HuH-7.5 (cell line): ENCODE data around the gene ALG10.
"Not testable (repeated sequence)": the region's sequence is repeated elsewhere in the genome, so short reads cannot be mapped to it uniquely, and the experiment has no call there.

ENCODE experiments used
- DNase-seq: peaks from one replicate; pipeline ENCODE4 v3.0.0; 2011; ENCODE audit warnings: low spot score

The ALG10 gene

GRCh38 chr12:34022079-34022830 is at the start of gene ALG10:
ALG10 (plus strand) TSS chr12:34022496; CDS start chr12:34022600, 104 bp downstream.
- DNase-seq: peak; percentile 36

GRCh38 chr12:33972884-33973283 is 49.4 kb upstream of the ALG10 start:
- DNase-seq: not testable (repeated sequence)

GRCh38 chr12:33977887-33978286 is 44.4 kb upstream of the ALG10 start:
- no peak for DNase-seq

- DNase-seq: no peak
These were observed 34.0 kb upstream of the ALG10 start for GRCh38 chr12:33988197-33988805.

- DNase-seq: no peak
These were observed 33.4 kb upstream of the ALG10 start for GRCh38 chr12:33988913-33989312.

- no peak for DNase-seq
These were observed 27.2 kb upstream of the ALG10 start for GRCh38 chr12:33994857-33995808.

- DNase-seq: not testable (repeated sequence)
These were observed 13.5 kb upstream of the ALG10 start for GRCh38 chr12:34008835-34009234.

- no peak for DNase-seq
These were observed 5.9 kb upstream of the ALG10 start for GRCh38 chr12:34016361-34016760.

GRCh38 chr12:34021071-34021470 is 1.2 kb upstream of the ALG10 start:
- DNase-seq: no peak

- not testable (repeated sequence) for DNase-seq
These were observed 5.4 kb downstream of the ALG10 start for GRCh38 chr12:34027661-34028060.

GRCh38 chr12:34030591-34030990 is 8.3 kb downstream of the ALG10 start:
- no peak for DNase-seq

GRCh38 chr12:34033628-34034296 is 11.5 kb downstream of the ALG10 start:
- DNase-seq: no peak

- DNase-seq: not testable (repeated sequence)
These were observed 16.1 kb downstream of the ALG10 start for GRCh38 chr12:34038357-34038756.

- DNase-seq: no peak
These were observed 24.3 kb downstream of the ALG10 start for GRCh38 chr12:34046570-34046969.

- not testable (repeated sequence) for DNase-seq
These were observed 25.6 kb downstream of the ALG10 start for GRCh38 chr12:34047855-34048254.

- DNase-seq: no peak
These were observed 26.4 kb downstream of the ALG10 start for GRCh38 chr12:34048714-34049113.

GRCh38 chr12:34051486-34051885 is 29.2 kb downstream of the ALG10 start:
- DNase-seq: no peak

GRCh38 chr12:34054938-34055337 is 32.6 kb downstream of the ALG10 start:
- DNase-seq: no peak
